Occipital lobe (tissue), 1 donor: ENCODE measurements around the gene RNF6. TPM values are rescaled to one million over a fixed set of nuclear protein-coding genes. Genes with fewer than 3 reads are reported as not detected.

Experiments
- total RNA-seq: library from RNA; depleted of rRNA; stranded (reverse); fragments of >200 nt; gene quantifications from one replicate; pipeline ENCODE4 v1.2.3, GENCODE V29; 2014

Gene RNF6
- total RNA-seq, 1 donor from 2014 or later = 28.5 TPM

Other genes starting within 250 kb of the RNF6 start
- gene SHISA2, start 170.3 kb downstream of the RNF6 start, total RNA-seq = 21.4 TPM
- gene CDK8, start 31.8 kb upstream of the RNF6 start, total RNA-seq = 57.4 TPM